GM12878 (cell line): Measurements from ENCODE around the gene GABRB1. TPM values are rescaled to one million over a fixed set of nuclear protein-coding genes. Genes with fewer than 3 reads are reported as not detected.

ENCODE experiments used
- ATAC-seq: fragments of 200-7000 bp; cut with Tn5 transposase; 3 replicates; pipeline ENCODE4 v1.9.1; 2020; ENCODE audit warnings: mild to moderate bottlenecking, moderate library complexity
- BruUV-seq: library from RNA; stranded (reverse); fragments of 400-500 nt; replicated peaks from 2 replicates; lab custom pipeline; 2021; lab: Mats Ljungman, UMichigan
- CTCF ChIA-PET: fragments of 300-600 bp; sonication (Branson Sonifier 250); formaldehyde crosslinking; extraction: SDS; loops from one replicate; lab custom pipeline; 2021; ENCODE audit warnings: inconsistent platforms; lab: Yijun Ruan, JAX
- POLR2A ChIA-PET: fragments of 350-600 bp; formaldehyde crosslinking; extraction: SDS; loops from one replicate; lab custom pipeline; 2021; ENCODE audit warnings: inconsistent platforms; lab: Charles Lee
- RAD21 ChIA-PET: fragments of 300-600 bp; sonication (Branson Sonifier 250); formaldehyde crosslinking; loops from one replicate; lab custom pipeline; 2023; ENCODE audit warnings: antibody characterized with exemption; ENCODE audit not compliant: unreplicated experiment; lab: Charles Lee
- SMC1A ChIA-PET: fragments of 300-600 bp; sonication (Branson Sonifier 250); formaldehyde crosslinking; loops from one replicate; lab custom pipeline; 2023; ENCODE audit not compliant: unreplicated experiment, uncharacterized antibody; lab: Charles Lee
- DNase-seq: peaks from one replicate; pipeline ENCODE4 v3.0.0-alpha.2; 2011; ENCODE audit warnings: low read depth, low spot score
- FAIRE-seq: peaks from 3 replicates; lab custom pipeline; 2011; peaks lifted over from hg19 to GRCh38; lab: Jason Lieb, UNC
- H2AFZ ChIP-seq: 2 replicates; pipeline ENCODE4 v1.6.0; 2011; ENCODE audit warnings: low read depth, low read length, control low read depth; ENCODE audit not compliant: control insufficient read depth
- H3K27ac ChIP-seq: 2 replicates; pipeline ENCODE4 v1.5.1; 2011; ENCODE audit warnings: control low read depth; ENCODE audit not compliant: control insufficient read depth, insufficient read depth
- H3K27me3 ChIP-seq, 2 experiments: replicated peaks in 1 of 2; 2 replicates each; pipeline versions ENCODE4 v1.6.0 to v1.6.1; 2011; ENCODE audit warnings: low read length in 1 of 2; ENCODE audit not compliant: control insufficient read depth in 2 of 2, insufficient read depth in 2 of 2
- H3K36me3 ChIP-seq, 2 experiments: 2 replicates each; pipeline ENCODE4 v1.5.1; 2011; ENCODE audit warnings: low read length in 1 of 2; ENCODE audit not compliant: control insufficient read depth in 2 of 2, insufficient read depth in 2 of 2
- H3K4me1 ChIP-seq: 2 replicates; pipeline ENCODE4 v1.6.1; 2011; ENCODE audit warnings: mild to moderate bottlenecking, low read length, moderate library complexity, mixed read lengths; ENCODE audit not compliant: control insufficient read depth, insufficient read depth
- H3K4me2 ChIP-seq: 2 replicates; pipeline ENCODE4 v1.6.0; 2011; ENCODE audit warnings: control low read depth; ENCODE audit not compliant: control insufficient read depth, insufficient read depth
- H3K4me3 ChIP-seq: fragments of 200-600 bp; sonication (generic); 2 replicates; pipeline ENCODE4 v1.5.1; 2016
- H3K79me2 ChIP-seq: 2 replicates; pipeline ENCODE4 v1.6.0; 2011; ENCODE audit warnings: low read length; ENCODE audit not compliant: control insufficient read depth, insufficient read depth
- H3K9ac ChIP-seq: 2 replicates; pipeline ENCODE4 v1.8.0; 2011; ENCODE audit warnings: low read length, control low read depth, mixed read lengths; ENCODE audit not compliant: control insufficient read depth, insufficient read depth
- H3K9me3 ChIP-seq: replicated peaks from 3 replicates; pipeline ENCODE4 v1.5.1; 2011; ENCODE audit warnings: mild to moderate bottlenecking, low read length; ENCODE audit not compliant: control insufficient read depth, insufficient read depth
- H4K20me1 ChIP-seq: 2 replicates; pipeline ENCODE4 v1.6.0; 2011; ENCODE audit not compliant: control insufficient read depth, insufficient read depth
- BHLHE40 ChIP-seq, 2 experiments: fragments of 450-650 bp in 1 of 2; IDR thresholded peaks; 2 replicates each; pipeline ENCODE4 v1.6.1; 2011 to 2017; ENCODE audit warnings: low read depth in 2 of 2, borderline replicate concordance in 1 of 2, improper control_type of control experiment in 1 of 2, low read length in 1 of 2, mild to moderate bottlenecking in 1 of 2
- BRCA1 ChIP-seq: IDR thresholded peaks from 2 replicates; pipeline ENCODE4 v1.6.1; 2011; ENCODE audit warnings: low read depth, low read length, improper control_type of control experiment
- CREM ChIP-seq: IDR thresholded peaks from 2 replicates; pipeline ENCODE4 v1.6.1; 2014; ENCODE audit warnings: antibody characterized with exemption, low read depth
- HDAC6 ChIP-seq: fragments of 200-600 bp; sonication (generic); IDR thresholded peaks from one replicate; pipeline ENCODE4 v1.8.0; 2017; ENCODE audit warnings: antibody characterized with exemption; ENCODE audit not compliant: unreplicated experiment
- NFYA ChIP-seq: IDR thresholded peaks from 2 replicates; pipeline ENCODE4 v1.6.1; 2011; ENCODE audit warnings: low read depth, mild to moderate bottlenecking, low read length, improper control_type of control experiment, borderline replicate concordance
- RAD21 ChIP-seq: IDR thresholded peaks from 2 replicates; pipeline ENCODE4 v1.6.1; 2011; ENCODE audit warnings: mild to moderate bottlenecking, low read depth, low read length, moderate library complexity; ENCODE audit not compliant: insufficient read depth
- RB1 ChIP-seq: fragments of 450-650 bp; formaldehyde crosslinking; IDR thresholded peaks from 2 replicates; pipeline ENCODE4 v1.6.1; 2017; ENCODE audit warnings: mild to moderate bottlenecking, borderline replicate concordance
- SMC3 ChIP-seq: IDR thresholded peaks from 2 replicates; pipeline ENCODE4 v1.6.1; 2011; ENCODE audit warnings: low read length, improper control_type of control experiment, borderline replicate concordance
- STAT3 ChIP-seq: IDR thresholded peaks from 2 replicates; pipeline ENCODE4 v1.6.1; 2011; ENCODE audit warnings: low read depth, low read length, improper control_type of control experiment
- TCF12 ChIP-seq: IDR thresholded peaks from 2 replicates; pipeline ENCODE4 v1.6.1; 2011; ENCODE audit warnings: low read depth, mild to moderate bottlenecking, low read length
- ZZZ3 ChIP-seq: IDR thresholded peaks from 2 replicates; pipeline ENCODE4 v1.6.1; 2011; ENCODE audit warnings: low read depth; ENCODE audit not compliant: control insufficient read depth, insufficient read length
- in situ Hi-C: fragments of 300-500 bp; cut with MboI; formaldehyde crosslinking; loops from 9 replicates; pipeline ENCODE4 v1.14.3; 2018; ENCODE audit warnings: mixed read lengths
- intact Hi-C: fragments of 100-400 bp; cut with micrococcal nuclease; formaldehyde crosslinking; loops from one replicate; pipeline ENCODE4 v1.14.2; 2022; ENCODE audit not compliant: unreplicated experiment
- polyA plus RNA-seq, 11 experiments: library from polyadenylated mRNA; depleted of rRNA in 4 of 11; unstranded in 6 of 11; stranded (reverse) in 5 of 11; fragments of >200 nt; fragmentation: Nextera tagmentation in 4 of 11; fragmentation: Illumina TruSeq in 1 of 11; extraction: Ambion mirVana in 4 of 11; extraction: Trizol in 1 of 11; gene quantifications; 1 replicate in 1 of 11; 2 replicates in 10 of 11; pipeline versions ENCODE4 v1.2.1 to v1.2.3, GENCODE V29; 2011 to 2016; ENCODE audit warnings: inconsistent platforms in 2 of 11, missing spikeins in 2 of 11, low read depth in 1 of 11
- total RNA-seq, 4 experiments: library from RNA; depleted of rRNA in 3 of 4; stranded (reverse); fragments of >200 nt in 3 of 4; fragmentation: Illumina TruSeq in 1 of 4; extraction: Trizol in 1 of 4; gene quantifications; 2 replicates each; pipeline versions ENCODE4 v1.2.1 to v1.2.3, GENCODE V29; 2013 to 2021
- TF ChIP-seq, protein P1 (sequence below): fragments of 450-650 bp; IDR thresholded peaks from 2 replicates; pipeline ENCODE4 v1.6.1; 2018; ENCODE audit warnings: borderline replicate concordance, mild to moderate bottlenecking; ENCODE audit not compliant: partially characterized antibody
- TF ChIP-seq, protein P2 (sequence below): IDR thresholded peaks from 2 replicates; pipeline ENCODE4 v1.6.1; 2011; ENCODE audit warnings: low read depth, mild to moderate bottlenecking, low read length, moderate library complexity, borderline replicate concordance; ENCODE audit errors: extremely low read depth
- TF ChIP-seq, protein P3 (sequence below), 3 experiments: IDR thresholded peaks in 2 of 3; conservative IDR thresholded peaks in 1 of 3; 2 replicates each; pipeline ENCODE4 v1.5.1; 2011; ENCODE audit warnings: low read depth in 3 of 3, low read length in 3 of 3, mild to moderate bottlenecking in 3 of 3, control low read depth in 2 of 3, moderate library complexity in 2 of 3, inconsistent platforms in 1 of 3, mixed read lengths in 1 of 3; ENCODE audit not compliant: control insufficient read depth in 2 of 3, insufficient read depth in 1 of 3; ENCODE audit errors: extremely low read depth in 1 of 3
- TF ChIP-seq, protein P4 (sequence below): fragments of 450-650 bp; conservative IDR thresholded peaks from 2 replicates; pipeline ENCODE4 v1.6.1; 2017; ENCODE audit warnings: mild to moderate bottlenecking, moderate library complexity

The GABRB1 gene
- total and polyA plus RNA-seq, 10 of the 15 experiments (the other 5 are each of a cell fraction or from before 2014, with no cell fraction given) = 0.13 to 0.92 TPM; not detected in 8

DNA sequence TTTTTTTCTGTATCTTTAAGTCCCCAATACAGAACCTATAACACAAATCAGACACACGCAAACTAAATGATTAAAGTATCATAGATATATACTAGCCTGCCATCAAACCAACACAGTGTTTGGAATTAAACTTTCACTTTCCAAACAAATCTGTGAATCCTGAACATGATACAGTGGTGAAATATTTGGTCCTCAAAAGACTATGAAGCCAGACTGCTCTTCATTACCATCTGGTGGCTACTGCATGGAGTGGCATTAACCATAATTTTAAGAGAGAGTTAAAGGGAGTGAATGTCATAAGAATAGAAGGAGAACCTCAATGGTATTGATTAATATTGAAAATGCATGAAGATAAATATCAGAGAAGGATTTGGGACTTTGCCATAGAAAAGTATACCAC is 28.8 kb upstream of the GABRB1 start (continued):
- TF ChIP-seq, protein P1, sequence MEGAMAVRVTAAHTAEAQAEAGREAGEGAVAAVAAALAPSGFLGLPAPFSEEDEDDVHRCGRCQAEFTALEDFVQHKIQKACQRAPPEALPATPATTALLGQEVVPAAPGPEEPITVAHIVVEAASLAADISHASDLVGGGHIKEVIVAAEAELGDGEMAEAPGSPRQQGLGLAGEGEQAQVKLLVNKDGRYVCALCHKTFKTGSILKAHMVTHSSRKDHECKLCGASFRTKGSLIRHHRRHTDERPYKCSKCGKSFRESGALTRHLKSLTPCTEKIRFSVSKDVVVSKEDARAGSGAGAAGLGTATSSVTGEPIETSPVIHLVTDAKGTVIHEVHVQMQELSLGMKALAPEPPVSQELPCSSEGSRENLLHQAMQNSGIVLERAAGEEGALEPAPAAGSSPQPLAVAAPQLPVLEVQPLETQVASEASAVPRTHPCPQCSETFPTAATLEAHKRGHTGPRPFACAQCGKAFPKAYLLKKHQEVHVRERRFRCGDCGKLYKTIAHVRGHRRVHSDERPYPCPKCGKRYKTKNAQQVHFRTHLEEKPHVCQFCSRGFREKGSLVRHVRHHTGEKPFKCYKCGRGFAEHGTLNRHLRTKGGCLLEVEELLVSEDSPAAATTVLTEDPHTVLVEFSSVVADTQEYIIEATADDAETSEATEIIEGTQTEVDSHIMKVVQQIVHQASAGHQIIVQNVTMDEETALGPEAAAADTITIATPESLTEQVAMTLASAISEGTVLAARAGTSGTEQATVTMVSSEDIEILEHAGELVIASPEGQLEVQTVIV = no peak
- TF ChIP-seq BRCA1 (no peak), ZZZ3 (no peak), TCF12 (no peak), HDAC6 (no peak), SMC3 (peak; percentile 54; the same call in 1 of the 2 replicates), RAD21 (peak; percentile 74)
- TF ChIP-seq, protein P2, sequence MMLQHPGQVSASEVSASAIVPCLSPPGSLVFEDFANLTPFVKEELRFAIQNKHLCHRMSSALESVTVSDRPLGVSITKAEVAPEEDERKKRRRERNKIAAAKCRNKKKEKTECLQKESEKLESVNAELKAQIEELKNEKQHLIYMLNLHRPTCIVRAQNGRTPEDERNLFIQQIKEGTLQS = no peak
- TF ChIP-seq, all 136 proteins: peak for 3

DNA sequence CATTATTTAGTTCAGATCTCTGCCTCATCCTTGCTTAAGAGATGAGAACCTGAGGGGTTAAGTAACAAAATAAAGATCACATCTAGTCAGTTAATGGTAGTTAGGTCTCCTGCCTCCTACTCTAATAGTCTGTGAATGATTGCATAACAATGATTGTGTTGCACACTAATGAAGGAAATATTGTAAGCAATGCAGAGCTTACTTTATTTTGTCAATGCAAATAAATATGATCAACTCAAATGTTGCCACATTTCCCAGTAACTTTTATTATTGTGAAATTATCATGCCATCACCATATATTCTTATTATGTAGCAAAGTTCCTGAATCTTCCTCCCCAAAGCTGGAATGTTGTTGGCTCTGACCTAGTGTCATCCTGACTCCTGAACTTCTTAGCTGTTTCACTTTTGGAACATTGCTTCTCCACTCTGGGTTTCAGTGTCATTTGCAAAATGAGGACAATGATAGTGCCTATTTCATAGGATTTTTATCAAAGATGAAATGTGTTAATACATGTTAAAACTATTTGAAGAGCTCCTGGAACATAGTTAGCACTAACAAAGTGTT is 20.9 kb upstream of the GABRB1 start:
- intact Hi-C loops (no loop called here), in situ Hi-C loops (no loop called here)
- H4K20me1 ChIP-seq = no peaks in the 10 kb centered on the region
- H3K27me3 ChIP-seq = no peaks in the 10 kb centered on the region
- peaks cover 4% of the 10 kb centered on the region; the same call in 1 of the 2 replicates for H3K4me1 ChIP-seq
- SMC1A ChIA-PET = interaction anchor here (0.8 to 6.9 kb wide), 23 partner anchors 11 to 500 kb away, joined by 3 to 132 read pairs (median 7); partner anchors contain the start of genes GABRA4 and GABRB1
- no peaks in the 10 kb centered on the region for H3K9me3 ChIP-seq
- no peak for DNase-seq
- no peak overlapping the region for H3K27ac ChIP-seq
- peak; percentile 15; the same call in 1 of the 3 replicates for ATAC-seq
- POLR2A ChIA-PET = interaction anchor here (0.7 to 2.8 kb wide), 9 partner anchors 17 to 1948 kb away, joined by 3 to 11 read pairs (median 3); partner anchors contain the start of gene GABRA4
- FAIRE-seq = peak; percentile 47
- H3K4me3 ChIP-seq = no peak overlapping the region
- no peak overlapping the region for H3K9ac ChIP-seq
- CTCF ChIA-PET = interaction anchor here (1.0 to 4.2 kb wide), 17 partner anchors 11 to 112 kb away, joined by 3 to 21 read pairs (median 6); no protein-coding TSS in a partner anchor
- H3K36me3 ChIP-seq = no peaks in the 10 kb centered on the region
- no TSS peak for BruUV-seq
- no peak overlapping the region for H3K4me2 ChIP-seq
- RAD21 ChIA-PET = interaction anchor here (0.7 to 3.1 kb wide), 28 partner anchors 10 to 557 kb away, joined by 3 to 30 read pairs (median 6); partner anchors contain the start of genes GABRA4 and GABRB1
- peak overlapping the region; percentile 68 for H2AFZ ChIP-seq
- no peaks in the 10 kb centered on the region for H3K79me2 ChIP-seq
- TF ChIP-seq CREM = no peak
- no peak for TF ChIP-seq BHLHE40 (IDR thresholded peaks at IDR 0.05; ENCODE audit: borderline replicate concordance in 1 of 2, low read depth in 2 of 2, low read length in 1 of 2)
- no peak for TF ChIP-seq STAT3
- no peak for TF ChIP-seq NFYA
- no peak for TF ChIP-seq RB1
- TF ChIP-seq, protein P3, sequence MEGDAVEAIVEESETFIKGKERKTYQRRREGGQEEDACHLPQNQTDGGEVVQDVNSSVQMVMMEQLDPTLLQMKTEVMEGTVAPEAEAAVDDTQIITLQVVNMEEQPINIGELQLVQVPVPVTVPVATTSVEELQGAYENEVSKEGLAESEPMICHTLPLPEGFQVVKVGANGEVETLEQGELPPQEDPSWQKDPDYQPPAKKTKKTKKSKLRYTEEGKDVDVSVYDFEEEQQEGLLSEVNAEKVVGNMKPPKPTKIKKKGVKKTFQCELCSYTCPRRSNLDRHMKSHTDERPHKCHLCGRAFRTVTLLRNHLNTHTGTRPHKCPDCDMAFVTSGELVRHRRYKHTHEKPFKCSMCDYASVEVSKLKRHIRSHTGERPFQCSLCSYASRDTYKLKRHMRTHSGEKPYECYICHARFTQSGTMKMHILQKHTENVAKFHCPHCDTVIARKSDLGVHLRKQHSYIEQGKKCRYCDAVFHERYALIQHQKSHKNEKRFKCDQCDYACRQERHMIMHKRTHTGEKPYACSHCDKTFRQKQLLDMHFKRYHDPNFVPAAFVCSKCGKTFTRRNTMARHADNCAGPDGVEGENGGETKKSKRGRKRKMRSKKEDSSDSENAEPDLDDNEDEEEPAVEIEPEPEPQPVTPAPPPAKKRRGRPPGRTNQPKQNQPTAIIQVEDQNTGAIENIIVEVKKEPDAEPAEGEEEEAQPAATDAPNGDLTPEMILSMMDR (IDR thresholded peaks at IDR 0.05 in 2 of 3, conservative IDR thresholded peaks at IDR 0.05 in 1 of 3; ENCODE audit: control insufficient read depth in 2 of 3, extremely low read depth in 1 of 3, insufficient read depth in 1 of 3, low read depth in 3 of 3, low read length in 3 of 3) = no peak
- TF ChIP-seq, protein P4, sequence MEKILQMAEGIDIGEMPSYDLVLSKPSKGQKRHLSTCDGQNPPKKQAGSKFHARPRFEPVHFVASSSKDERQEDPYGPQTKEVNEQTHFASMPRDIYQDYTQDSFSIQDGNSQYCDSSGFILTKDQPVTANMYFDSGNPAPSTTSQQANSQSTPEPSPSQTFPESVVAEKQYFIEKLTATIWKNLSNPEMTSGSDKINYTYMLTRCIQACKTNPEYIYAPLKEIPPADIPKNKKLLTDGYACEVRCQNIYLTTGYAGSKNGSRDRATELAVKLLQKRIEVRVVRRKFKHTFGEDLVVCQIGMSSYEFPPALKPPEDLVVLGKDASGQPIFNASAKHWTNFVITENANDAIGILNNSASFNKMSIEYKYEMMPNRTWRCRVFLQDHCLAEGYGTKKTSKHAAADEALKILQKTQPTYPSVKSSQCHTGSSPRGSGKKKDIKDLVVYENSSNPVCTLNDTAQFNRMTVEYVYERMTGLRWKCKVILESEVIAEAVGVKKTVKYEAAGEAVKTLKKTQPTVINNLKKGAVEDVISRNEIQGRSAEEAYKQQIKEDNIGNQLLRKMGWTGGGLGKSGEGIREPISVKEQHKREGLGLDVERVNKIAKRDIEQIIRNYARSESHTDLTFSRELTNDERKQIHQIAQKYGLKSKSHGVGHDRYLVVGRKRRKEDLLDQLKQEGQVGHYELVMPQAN = no peak
